NOMO-1 treated with DMSO at 0.1 percent for 48 hours (cell line): ENCODE measurements around the gene SKOR1.
A peak's percentile ranks its signal among the peaks of the same experiment; 100 is the strongest.

Experiments
- DNase-seq: peaks from one replicate; lab custom pipeline; 2025; ENCODE audit not compliant: unreplicated experiment; lab: John Stamatoyannopoulos, UW

The SKOR1 gene

DNA sequence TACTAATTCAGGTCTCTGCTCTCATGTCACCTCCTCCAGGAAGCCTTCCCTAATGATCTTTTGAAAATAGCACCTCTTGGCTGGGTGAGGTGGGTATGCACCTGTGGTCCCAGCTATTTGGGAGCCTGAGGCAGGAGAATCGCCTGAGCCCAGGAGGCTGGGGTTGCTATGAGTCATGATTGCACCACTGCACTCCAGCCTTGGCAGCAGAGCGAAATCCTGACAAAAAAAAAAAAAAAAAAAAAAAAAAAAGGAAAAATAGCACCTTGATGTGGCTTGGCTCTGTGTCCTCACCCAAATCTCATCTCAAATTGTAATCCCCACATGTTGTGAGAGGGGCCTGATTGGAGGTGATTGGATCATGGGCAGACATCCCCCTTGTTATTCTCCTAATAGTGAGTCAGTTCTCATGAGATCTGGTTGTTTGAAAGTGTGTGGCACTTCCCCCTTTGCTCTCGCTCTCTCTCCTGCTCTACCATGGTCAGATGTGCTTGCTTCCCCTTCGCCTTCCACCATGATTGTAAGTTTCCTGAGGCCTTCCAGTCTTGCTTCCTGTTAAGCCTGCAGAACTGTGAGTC, 25.8 kb downstream of the SKOR1 start:
- peak; percentile 85 for DNase-seq

DNA sequence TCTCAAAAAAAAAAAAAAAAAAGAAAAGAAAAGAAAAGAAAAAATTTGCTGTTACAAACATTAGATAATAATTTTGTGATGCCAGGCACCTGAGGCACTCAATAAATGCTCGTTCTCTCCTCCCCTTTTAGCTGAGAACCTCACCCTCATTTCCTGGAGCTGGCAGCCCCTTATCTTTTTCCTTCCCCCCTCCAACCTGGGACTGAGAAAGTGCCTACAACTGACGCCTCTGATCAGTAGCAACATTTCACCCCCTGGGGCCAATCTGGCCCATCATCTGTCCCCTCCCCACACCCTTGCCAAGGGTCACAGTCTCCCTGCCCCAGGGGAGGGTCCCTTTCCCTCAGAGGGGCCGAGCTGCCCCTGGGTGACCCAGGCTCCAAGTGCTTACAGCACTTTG, 27.1 kb downstream of the SKOR1 start:
- no peak for DNase-seq

DNA sequence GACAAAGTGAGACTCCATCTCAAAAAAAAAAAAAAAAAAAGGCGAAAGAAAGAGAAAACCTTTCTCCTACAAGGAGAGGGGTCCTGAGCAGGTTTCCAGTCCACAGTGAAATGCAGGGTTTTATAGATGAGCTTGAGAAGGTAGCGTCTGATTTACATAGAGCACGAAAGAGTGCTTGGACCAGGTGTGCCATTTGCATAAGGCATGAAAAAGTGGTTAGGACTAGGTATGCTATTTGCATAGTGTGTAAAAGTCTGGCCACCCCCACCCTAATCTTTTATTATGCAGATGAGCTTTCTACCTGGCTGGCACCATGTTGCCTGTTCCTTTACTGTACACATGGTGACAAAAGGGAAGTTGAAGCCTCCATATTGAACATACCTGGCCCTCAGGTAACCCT, 28.1 kb downstream of the SKOR1 start:
- DNase-seq: no peak

DNA sequence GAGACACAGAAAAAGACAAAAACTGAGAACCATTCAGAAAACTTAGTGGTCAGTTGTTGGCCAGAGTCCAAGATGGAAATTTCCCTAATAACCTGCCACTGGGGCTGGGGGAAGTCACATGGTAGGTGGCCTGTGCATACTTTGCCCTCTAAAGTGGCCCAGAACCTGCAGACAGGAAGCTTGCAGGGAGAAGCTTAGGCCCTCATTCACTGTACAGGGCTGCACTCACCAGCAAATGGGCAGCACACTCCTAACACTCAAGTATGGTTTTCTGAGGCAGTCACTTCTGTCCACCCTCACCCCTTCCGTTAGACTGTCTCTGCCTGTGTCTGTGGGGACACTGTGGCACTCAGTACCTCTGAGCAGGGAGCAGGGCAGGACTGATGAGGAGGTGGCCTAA, 29.0 kb downstream of the SKOR1 start:
- no peak for DNase-seq

DNA sequence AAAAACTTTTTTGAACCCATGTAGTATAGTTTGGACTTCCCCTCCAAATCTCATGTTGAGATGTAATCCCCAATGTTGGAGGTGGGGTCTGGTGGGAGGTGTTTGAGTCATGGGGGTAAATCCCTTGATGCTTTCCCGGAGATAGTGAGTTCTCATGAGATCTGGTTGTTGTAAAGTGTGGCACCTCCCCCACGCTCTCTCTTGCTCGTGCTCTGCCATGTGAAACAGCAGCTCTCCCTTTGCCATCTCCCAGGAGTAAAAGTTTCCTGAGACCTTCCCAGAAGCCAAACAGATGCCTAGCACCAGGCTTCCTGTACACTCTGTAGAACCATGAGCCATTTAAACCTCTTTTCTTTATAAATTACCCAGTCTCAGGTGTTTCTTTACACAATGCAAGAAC, 30.5 kb downstream of the SKOR1 start:
- DNase-seq: no peak

DNA sequence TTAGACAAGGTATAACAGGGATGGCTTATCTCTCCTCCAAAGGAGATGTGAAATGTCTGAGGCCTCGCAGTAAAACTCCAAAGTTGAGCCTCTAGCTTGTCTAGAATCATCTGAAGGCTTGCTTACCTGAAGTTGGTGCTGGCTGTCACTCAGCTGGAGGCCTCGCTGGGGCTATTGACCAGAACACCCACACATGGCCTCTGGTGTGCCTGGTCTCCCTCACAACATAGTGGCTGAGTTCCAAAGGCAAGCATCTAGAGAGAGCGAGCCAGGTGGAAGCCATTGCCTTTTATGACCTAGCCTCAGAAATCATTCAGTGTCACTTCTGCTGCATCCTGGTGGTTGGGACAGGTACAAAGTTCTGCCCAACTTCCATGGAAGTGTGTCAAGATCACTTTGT, 31.9 kb downstream of the SKOR1 start:
- DNase-seq: no peak

DNA sequence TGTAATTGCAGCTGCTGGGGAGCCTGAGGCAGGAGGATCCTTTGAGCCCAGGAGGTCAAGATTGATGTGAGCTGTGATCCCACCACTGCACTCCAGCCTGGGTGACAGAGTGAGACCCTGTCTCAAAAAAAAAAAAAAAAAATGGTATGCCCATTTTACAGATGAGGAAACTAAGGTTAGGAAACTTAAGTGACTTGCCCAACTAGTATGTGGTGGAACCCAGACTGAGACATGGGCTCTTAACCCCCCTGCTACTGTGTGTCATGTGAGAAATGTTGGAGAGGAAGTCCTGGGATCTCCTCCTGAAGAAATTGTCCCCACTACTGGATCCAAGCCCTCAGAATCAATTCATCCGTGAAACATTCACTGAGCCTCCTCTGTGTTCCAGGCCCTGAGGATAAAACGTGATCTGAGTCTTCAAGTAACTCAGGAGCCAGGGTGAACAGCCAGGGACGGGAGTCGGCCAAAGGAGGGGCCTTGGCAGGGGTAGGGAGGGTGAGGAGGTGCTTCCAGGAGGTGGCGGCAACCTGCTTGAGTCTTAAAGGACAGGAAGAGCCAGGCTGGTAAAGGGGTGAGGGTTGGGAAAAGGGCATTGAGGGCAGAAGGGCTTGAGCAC, 34.1 kb downstream of the SKOR1 start:
- no peak for DNase-seq

DNA sequence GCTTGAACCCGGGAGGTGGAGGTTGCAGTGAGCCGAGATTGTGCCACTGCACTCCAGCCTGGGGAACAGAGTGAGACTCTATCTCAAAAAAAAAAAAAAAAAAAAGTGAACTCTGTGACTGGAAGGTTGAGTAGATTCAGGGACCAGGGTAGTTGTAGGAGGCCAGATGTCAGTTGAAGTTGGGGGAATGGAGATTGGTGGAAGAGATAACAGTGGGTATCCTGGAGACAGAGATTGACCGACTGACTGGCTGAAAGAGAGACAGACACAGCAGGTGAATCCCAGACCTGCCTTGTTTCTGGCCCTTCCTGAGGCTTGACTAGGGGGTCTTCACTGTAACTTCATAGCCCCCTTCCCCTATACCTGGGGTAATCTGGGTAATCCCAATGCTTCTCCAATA, 36.7 kb downstream of the SKOR1 start:
- no peak for DNase-seq

DNA sequence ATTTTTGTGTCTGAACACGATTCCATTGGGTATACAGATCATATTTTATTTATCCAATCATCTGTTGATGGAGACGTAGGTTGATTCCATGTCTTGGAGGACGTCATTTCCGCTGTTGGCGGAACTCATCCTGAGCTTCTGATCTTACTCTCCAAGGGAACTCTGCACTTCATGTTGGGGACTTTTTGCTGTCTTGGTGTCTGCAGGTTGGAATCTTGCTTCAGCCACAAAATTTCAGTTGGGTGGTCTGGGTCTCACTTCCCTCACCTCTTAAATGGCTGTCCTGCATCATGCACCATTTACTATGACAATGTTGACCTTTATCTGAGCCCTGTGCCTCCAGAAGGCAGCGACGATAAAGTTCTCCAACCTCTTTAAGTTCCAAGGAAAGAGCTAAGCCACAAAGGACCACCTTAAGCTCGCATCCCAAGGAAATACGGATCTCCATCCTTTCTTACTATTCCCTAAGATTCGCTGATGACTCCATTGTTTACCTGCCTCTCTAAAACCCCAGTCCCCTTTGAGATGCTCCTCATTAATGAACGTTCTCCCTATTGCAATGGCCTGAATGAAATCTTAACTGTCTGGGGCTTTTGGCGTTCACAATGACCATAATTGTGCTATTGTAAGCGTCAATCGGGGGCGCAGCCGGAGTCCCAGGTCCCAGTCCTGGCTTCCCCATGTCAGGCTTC, 37.6 kb downstream of the SKOR1 start:
- no peak for DNase-seq

DNA sequence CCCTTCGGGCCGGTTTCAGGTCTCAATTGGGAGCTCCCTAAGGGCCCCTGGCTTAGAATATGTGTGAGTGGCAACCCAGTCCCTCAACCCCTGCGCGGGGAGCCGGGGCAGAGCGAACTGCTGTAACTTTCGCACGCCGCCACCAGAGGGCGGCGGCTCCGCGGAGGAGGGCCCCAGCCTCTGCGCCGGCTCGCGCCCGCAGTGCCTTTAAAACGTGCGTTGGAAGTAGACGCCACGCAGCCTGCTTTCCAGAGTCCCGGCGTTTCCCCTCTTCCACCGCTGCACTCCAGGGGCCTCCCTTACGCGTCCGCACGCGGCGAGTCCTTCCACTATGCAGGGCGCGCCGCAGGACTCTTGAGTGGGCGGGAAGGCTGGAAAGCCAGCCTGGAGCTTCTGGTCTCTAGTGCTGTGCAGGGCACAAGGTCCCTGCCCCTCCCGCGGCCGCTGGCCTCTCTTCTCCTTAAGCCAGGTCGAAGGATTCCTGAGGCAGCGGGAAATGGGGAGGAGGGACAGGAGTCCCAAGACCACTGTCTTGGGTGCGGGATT, 38.2 kb downstream of the SKOR1 start:
- DNase-seq: peak; percentile 75

DNA sequence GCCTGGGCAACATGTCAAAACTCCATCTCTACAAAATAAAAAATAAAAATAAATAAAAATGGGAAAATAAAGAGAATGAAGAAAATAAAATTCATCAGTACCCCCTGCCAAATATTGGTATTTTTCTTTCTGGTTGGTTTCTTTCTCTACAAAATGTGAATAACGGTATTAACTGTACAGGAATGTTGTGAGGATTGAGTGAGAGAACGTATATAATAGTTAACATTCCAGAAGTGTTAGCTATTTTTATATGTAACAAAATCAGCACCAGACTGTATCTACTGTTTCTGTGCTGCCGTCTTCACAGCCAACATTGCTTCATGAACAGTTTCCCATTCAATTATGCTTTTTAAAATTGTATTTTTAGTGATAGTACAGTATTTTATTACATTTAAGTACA, 40.0 kb downstream of the SKOR1 start:
- no peak for DNase-seq

DNA sequence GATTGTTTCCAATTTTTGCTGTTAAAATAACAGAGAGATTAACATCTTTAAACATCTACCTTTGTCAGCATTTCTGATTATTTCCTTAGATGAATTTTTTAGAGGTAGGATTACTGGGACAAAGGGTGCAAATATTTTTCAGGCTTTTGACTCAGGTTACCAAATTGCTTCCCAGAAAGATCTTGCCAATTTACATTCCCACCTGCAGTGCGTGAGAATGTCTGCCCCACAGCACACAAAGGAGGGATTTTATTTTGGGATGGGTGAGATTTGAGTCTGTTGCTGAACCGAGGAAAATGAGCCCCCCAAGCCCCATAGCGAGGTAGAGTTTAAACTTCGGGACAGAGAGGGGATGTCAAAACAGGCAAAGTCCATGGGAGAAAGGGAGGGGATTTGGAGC, 40.5 kb downstream of the SKOR1 start:
- no peak for DNase-seq

DNA sequence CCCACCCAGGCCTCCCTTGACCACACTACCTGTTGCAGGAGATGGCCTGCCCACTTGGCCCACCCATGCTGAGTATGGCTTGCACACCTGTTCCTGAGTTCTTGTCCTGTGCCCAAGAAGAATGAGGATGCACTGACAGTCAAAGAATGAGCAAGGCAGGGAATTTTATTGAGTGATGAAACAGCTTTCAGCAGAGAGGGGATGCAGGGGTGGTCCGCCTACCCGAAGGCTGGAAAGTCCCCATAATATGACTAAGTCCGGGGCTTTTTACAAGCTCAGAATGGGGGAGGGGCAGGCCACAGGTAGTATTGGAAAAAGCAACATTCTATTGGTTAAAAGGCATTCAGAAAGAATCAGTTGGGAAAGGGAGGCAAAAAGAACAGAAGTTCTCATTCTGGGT, 44.4 kb downstream of the SKOR1 start:
- no peak for DNase-seq

DNA sequence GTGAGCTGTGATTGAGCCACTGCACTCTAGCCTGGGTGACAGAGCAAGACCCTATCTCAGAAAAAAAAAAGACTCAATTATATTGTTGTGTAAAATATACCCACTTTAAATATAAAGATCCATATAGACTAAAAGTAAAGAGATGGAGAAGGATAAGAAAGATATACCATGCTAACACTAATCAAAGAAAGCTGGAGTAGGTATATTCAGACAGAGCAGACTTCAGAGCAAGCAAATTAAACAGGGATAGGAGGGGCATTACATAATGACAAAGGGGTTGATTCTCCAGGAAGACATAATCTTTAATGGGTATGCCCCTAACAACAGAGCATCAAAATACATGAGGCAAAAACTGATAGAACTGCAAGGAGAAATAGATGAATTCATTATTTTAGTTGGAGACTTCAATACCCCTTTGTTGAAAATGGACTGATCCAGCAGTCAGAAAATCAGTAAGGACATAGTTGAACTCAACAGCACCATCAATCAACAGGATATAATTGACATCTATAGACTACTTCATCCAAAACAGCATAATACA, 45.6 kb downstream of the SKOR1 start:
- DNase-seq: no peak

DNA sequence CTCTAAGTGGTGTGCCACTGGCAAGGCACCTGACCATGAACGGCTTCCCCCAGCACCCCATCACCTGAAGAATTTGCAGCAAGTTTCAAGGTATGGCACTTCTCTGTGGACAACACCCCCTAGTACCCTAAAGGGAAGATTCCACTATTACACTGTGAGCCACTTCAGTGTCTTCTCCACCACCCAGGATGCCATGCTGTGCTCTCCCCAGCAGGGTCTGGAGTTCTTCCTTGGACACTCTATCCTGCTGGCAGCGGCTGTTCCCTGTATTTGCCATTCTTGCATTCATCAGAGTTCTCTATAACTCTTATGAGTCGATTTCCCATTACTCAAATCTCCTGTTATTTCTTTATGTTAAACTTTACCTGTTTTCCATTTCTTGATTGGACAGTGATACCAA, 48.5 kb downstream of the SKOR1 start:
- no peak for DNase-seq

DNA sequence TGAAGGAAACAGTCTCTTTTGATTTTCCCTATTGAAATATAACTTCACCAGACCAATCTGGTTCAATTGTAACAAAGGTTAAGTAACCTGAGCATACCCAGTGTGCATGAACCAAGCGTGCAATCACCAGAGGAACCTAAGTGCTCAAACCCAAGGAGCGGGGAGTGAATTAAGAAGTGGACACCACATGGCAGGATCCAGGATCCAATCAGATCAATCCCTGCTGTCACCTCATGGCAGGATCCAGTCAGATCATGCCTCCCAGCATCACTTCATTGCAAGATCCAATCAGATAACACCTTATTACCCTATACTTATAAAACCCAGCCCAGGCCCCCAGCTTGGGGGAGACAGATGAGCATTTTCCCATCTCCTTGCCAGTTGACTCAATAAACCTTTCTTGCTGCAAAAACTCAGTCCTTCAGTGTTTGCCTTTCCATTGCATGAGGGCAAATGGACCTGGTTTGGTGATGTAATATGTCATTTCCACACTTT, 53.5 kb downstream of the SKOR1 start:
- no peak for DNase-seq

DNA sequence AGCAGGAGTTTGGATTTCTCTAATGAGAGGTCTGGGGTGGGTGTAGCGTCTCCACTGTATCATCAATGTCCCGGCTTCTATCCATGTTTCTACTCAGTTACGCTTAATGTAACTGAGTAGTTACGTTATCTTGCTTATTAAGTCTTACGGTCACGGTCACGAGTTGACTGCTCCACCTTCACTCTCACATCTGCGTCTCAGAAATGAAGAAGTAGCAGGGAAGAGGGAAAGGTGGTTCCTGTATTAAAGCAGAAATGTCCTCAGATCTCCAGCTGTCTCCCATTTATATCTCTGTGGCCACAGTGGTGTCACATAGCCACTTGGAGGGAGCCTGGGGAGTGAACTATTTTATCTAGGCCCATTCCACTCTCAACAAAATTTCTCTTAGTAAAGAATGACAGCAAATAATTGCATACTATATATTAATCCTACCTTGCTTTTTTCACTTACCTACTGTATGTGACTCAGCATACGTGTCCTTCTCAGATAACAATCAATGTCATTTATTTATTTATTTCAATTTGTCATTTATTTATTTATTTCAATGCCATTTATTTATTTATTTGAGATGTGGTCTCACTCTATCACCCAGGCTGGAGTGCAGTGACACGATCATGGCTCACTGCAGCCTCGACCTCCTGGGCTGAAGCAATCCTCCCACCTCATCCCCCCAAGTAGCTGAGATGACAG, 54.3 kb downstream of the SKOR1 start:
- peak; percentile 81 for DNase-seq

DNA sequence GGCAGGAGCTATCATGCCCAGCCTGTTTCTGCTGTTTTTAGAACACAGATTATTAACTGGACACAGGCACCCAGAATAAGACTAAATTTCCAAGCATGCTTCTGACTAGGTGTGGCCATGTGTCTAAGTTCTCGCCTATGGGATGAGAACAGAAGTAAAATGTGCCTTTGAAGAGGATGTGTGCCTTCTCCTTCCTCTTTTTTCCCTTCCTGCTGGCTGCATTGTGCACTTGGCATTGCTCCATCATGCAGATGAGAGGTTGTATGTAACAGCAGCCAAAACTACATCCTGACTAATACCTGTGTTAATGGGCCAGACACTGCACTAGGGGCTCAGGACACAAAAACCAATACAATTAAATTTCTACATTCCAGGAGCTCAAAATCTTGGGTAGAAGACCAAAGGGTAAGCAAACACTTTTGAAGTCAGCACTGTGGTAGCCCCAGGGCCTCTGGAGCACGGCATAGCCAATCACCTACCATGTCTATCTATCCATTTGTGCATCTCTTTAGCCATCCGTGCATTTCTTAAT, 55.4 kb downstream of the SKOR1 start:
- peak; percentile 85 for DNase-seq

DNA sequence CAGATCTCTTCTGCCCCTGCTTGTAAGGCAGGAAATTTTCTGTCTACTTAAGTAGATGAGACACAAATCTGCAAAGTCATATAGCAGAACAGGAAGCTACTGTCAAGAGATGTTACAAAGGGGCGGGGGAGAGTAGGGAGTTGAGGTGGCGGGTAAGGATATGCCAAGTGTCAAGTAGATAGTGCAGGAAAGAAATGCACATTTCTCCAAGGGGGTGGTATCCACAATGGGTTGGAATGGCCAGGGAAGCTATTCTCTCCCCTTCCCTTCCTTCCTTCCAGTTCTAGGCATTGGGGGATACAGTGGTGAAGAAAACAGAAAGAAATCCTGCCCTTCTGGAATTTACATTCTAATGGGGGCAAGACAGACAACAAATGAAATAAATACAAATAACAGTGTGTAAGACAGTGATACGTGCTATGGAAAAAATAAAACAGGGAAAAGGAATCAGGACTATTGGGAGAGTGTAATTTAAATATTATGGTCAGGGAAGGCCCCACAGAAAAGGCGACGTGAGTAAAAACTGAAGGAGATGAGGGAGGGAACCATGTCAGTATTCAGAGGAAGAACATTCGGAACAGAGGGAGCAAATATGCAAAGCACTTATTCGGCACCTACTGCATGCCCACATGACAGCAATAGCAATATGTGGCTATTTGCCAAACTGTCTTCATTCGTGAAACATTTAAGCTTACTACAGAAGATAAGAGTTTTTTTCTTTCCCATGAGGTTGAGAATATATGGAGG, 57.4 kb downstream of the SKOR1 start:
- peak; percentile 93 for DNase-seq

DNA sequence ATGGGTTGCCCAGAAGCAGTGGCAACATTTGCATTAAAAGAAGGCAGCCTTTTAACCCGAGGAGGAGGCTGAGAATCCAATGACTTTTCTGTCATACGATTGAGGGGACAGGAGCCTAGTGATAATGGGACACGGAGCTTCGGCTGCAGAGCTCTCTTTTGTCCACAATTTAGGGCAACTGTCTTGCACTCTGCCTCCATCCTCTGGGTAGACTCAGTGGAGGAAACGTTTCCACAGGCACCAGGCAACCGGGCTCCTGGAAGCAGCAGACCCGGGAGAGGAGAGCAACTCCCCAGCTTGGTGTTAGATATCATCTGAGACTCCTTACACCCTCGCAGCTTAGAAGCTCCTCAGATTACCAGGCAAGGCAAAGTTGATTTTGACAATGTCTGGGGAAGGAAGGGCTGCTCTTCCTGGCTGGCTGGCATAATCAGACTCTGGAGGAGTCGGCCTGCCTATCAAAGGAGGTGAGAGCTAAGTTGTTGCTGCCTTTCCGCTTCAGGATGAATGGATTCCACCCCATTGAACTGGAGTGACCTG, 58.0 kb downstream of the SKOR1 start:
- DNase-seq: no peak
